CD4-positive, alpha-beta T cell treated with Interleukin-17A for 4 hours (primary cell): ENCODE data around the gene CCDC28A.
A peak's percentile ranks its signal among the peaks of the same experiment; 100 is the strongest.

Source experiments
- DNase-seq: peaks from one replicate; pipeline ENCODE4 v3.0.0-alpha.2; 2020; ENCODE audit warnings: mixed read lengths

The CCDC28A gene

GRCh38 chr6:138796771-138797170 is 23.2 kb downstream of the CCDC28A start:
- DNase-seq: no peak

DNA sequence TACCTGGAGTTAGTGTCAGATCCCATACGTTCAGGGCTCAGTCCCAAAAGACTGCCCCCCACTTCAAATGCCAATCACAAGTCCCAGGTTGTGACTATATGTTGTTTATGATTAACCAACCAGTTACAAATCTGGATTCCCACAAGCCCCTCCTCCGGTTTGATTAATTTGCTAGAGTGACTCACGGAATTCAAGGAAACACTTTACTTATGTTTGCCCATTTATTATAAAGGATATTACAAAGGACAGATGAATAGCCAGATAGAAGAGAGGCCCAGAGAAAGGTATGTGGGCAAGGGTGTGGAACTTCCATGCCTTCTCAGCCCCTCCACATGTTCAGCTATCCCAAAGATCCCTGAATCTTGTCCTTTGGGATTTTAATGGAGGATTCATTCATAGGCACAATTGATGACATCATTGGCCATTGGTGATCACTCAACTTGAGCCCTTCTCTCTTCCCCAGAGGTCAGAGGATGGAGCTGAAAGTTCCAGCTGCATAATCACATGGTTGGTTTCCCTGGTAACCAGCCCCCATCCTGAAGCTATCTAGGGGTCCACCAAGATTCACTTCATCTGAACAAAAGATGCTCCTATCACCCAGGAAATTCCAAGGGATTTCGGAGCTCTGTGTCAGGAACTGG is 24.4 kb downstream of the CCDC28A start:
- no peak for DNase-seq

DNA sequence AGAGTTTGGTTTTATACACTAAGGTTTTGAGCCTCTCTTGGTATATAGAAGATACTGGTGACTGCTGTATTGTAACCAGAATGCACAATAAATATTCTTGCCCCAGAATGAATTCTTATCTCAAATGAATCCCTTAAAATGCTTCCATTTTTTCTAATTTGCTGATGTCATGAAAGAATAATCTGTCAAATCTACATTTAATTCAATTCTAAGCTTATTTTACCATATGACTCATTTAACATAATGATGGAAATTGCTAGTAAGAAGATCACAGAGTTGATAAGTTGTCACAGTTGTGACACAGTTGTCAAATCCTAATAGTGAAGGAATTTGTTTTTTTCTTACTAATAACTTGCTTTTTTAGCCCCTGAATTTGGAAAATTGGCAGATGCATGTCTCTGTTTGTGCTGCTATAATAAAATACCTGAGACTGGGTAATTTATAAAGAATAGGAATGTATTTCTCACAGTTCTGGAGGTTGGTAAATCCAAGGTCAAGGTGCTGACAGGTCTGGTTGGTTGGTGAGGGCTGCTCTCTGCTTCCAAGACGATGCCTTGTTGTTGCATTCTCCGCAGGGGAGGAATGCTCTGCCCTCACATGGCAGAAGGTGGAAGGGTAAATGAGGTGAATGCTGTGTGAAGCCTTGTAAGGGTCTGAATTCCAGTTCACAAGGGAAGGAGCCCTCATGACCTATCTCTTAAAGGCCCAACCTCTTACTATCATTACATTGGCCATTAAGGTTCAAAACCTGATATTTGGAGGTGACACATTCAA is 27.0 kb downstream of the CCDC28A start:
- no peak for DNase-seq

GRCh38 chr6:138803331-138803730 is 29.8 kb downstream of the CCDC28A start:
- DNase-seq: no peak

DNA sequence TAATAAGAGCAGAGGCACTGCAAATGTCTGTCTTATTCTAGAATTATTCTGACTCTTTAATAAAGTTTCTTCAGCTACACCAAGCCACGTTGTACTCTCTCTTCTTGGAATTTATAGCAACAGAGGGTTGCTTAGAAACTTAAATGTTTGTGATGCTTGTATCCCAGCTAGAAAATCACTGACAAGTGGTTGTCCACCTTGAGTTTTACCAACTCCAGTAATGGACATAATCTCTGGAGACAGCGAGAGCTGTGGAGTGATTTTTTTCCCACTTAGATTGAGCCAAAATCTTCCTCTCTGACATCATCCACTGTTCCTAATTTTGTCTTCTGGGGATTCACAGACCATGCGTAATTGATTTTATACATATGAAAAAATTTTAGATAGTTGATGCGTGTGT is 30.3 kb downstream of the CCDC28A start:
- no peak for DNase-seq

GRCh38 chr6:138805016-138805765 is 31.6 kb downstream of the CCDC28A start:
- no peak for DNase-seq

GRCh38 chr6:138806889-138807288 is 33.3 kb downstream of the CCDC28A start:
- DNase-seq: no peak

DNA sequence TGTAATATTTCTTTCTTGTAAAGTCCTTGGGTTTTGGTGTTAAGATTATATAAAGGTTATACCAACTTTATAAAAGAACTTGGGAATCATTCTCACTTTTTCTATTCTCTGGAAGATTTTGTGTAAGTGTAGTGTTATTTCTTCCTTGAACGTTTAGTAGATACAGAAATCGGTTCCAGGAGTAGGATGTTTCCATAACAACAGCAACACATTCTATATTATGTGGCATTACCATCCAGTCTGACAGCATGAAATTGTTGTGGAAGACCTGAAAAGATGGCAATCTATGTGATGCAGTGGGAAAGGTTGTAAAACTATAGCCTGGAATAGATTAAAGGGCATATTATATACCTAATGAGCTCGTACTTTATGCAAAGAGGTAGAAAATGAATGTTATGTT is 36.1 kb downstream of the CCDC28A start:
- no peak for DNase-seq

GRCh38 chr6:138811866-138812265 is 38.3 kb downstream of the CCDC28A start:
- DNase-seq: no peak

DNA sequence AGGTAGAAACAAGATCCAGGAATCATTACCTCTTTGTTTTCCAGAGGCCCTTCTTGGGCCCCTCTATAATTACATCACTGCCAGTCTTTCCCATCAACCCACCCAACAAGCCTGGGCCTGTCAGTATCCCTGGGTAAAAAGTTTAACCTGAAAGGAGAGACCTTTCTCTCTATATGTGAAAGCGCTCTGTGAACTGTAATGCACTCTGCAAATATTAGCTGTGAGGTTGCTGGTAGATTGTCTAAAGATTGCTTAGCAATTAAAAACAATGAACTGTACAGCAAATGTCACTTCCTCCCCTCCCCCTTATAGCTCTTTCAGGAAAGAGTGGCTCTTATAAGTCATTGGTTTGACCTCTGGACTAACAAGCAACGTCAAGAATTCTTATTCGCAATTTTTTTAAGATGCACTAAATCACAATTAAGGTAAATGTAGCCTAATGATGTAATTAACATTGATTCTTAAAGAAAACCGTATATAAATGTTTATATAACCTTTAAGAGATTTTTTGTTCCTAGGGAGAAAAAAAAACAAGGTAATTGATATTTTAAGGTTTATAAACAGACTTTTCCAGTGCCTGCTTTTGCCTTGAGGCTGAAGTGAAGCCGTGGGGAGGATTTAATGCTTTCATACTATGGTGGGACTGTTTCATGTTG is 40.7 kb downstream of the CCDC28A start:
- DNase-seq: no peak

GRCh38 chr6:138815221-138815620 is 41.7 kb downstream of the CCDC28A start:
- DNase-seq: no peak

DNA sequence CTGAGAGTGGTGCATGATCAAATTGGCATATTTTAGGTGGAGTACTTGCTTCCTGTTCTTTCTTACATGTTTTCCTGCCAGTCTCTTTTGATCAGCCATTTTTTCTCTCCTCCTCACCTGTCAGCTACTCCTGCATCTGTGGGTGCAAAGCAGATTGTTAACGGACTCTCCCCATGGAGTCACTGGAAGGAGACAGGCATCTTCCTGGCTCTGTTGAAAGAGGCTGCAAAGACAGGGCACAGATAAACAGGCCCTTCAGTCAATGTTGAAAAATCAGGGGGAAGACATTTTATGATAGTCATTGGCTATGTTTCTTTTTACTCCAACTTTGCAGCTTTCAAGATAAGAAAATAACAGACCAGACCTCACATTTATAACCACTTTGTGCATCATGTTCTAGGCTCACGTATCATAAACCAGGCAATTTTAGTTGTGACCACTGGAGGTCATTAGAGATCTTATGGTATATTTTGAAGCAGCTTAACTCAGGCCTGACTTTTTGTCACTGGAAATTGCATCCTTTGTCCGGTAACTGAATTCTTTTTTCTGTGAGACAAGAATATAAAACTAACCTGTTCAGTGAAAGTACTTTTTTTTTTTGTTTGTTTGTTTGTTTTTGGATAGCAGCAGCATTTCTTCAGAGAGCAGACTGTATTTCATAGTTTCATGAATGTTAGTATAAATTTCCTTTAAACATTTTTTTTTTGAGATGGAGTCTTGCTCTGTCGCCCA is 42.4 kb downstream of the CCDC28A start:
- DNase-seq: no peak

DNA sequence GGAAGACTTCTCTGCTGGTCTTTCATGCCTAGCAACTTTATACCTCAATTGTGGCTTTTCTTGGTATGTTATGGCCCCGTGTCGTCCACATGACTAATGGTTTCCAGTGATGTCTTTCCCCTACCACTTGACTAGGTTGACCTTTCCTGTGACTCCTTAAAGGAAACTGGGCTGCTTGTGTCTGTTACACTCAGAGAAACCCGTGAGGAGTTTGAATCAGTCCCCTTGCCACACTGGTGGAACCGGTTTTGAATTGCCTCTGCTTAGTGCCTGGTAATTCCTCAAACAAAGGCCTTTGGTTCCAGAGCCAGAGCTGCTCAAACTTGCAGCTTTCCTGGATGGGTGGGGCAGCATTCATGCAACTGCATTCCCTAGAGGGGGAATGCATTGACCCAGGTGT is 44.2 kb downstream of the CCDC28A start:
- no peak for DNase-seq

DNA sequence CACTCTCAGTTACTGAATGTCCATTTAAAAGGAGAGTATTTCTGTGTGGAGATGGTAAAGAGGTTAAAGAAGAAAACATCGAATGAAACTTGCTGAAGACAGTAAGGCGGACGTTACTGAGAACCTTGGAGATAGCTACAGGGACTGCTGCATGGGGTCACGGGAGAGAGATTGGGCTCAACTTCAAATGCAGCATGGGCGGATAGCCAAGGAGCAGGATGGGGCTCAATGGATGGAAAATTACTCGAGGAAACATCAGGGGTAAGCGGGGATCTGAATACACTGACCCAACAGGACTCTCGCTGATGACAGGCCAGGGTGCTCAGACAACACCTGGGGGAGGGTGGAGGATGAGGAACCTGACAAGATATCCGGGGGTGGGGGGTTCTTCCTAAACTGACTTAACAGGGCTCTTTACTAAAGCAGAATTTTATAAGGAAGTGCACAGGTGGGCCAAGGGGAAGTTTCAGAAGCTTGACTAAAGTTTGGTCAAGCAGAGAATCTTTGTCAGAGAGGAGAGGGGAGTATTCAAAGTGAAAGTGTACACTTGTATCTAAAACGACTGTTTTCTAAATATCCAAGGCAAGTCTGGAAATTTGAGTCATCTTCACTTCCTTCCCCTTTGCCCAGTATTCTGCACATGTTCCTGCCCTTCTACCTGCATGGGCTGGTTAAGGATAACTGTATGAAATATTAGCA is 45.1 kb downstream of the CCDC28A start:
- DNase-seq: no peak

DNA sequence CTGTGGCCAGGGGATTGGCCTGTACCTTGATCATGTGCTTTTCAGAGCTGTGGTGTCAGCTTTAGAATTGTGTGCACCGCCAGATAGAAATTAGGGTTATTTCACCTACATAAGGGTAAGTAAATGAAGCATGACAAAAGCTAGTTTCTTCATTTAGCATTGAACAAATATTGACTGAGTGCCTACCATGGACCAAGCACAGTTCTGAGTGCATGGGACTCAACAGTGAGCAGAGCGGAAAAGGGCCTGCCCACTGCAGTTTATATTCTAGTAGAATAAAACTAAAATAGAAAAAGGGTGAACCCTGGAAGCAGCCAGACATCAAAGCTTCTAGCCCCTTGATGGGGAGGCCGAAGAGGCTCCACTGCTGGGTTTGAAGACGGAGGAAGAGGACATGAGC is 48.0 kb downstream of the CCDC28A start:
- no peak for DNase-seq

DNA sequence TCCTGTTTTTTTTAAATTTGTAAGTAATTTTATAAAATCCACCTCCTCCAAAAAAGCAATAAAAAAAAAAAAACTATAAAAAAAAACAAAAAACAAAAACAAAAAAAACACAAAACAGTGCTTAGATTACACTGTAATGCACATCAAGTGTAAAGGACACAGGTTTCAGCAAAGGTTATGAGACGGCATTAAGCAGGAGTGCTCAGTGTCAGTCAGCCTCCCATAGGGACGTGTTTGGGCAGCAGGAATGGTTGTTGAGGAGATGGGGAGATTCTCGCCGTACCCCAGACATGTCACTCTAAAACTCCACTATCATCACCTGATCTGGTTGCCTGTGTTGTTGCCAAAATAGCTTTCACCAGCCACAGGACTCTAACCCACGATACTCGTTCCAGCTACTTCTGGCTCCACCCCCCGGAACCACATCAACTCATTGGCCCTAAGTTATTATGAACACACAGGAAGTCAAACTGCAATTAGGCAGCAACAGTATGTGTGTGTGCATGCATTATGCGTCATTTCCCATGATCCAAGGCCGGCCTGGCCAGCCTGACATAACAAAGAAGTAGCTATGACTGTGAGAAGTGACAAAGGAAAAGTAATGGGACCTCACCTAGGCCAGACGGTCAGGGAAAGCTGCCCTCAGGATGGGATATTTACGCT is 51.0 kb downstream of the CCDC28A start:
- peak; percentile 10 for DNase-seq

- no peak for DNase-seq
Measured at GRCh38 chr6:138830248-138830647, 56.7 kb downstream of the CCDC28A start.

DNA sequence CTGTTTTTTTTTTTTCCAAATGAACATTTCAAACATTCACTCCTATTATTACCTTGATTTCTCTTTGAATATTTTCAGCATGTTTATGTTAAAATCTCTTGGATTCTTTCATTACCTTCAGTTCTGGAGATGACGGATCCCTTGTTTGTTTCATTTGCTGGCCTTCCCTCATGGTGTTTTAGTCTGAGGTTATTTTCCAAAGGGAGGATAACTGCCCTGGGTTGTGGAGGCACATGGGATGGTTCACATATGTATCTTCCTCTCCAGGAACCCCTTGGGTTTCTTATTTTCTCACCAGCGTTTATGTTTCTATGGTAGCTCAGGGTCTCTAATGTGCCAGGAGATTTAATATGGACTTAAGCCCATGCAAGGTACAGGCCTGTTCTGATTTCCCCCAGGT is 58.6 kb downstream of the CCDC28A start:
- DNase-seq: no peak

DNA sequence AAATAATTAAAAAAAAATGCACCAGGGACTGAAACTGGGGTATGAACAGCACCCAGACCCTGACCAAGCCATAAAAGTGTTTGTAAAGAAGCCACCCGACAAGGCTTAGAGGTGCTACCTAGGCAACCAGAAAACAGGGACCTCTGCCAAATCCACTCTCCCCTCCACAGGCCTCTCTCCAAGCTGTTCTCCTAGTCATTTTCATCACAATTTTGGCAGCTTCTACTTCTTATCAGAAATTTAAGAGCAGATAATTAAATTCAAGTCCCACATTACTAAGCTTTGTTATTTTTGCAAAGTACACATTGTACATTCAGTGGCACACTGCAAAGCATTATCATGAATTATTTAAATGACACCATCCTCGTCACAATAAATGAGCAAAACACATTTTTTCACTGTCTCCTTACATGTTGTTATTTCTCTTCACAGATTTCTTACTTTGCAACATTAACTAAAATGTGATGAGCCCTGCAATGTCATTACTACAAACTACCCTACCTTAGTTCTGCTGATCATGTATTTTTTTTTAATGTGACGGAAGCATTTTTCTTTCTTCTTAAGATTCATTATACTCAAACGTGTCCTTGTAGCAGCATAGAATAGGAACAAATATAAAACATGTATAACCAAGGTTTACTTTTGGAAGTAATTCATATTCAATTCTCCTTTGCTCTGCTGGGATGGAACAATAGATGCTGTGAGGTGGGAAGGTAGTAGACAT is 60.4 kb downstream of the CCDC28A start:
- no peak for DNase-seq

DNA sequence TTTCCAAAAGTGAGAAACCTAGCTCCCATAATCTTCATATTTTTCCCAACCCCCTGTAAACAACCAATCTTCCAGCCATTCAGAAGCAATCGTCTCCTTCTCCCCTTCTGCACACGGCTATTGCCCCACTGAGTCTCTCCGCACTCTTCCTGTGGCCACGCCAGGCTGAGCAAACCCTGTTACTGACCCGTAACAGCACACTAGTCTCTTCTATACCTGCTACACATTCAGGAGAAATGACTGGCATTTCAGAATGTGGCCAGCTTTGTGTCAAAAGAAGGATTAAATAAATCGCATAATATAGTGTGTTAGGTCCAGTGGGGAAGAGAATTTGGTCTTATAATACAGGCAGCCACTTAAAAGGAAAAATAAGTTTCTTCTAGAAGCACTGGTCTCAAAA is 63.7 kb downstream of the CCDC28A start:
- no peak for DNase-seq
